22Rv1 (cell line): Measurements from ENCODE around the gene SLC22A13.

Experiments used
- CTCF ChIP-seq: fragments of 450-650 bp; IDR thresholded peaks from 2 replicates; pipeline ENCODE4 v1.5.1; 2017; ENCODE audit warnings: mild to moderate bottlenecking
- ZFX ChIP-seq: fragments of 450-650 bp; IDR thresholded peaks from 2 replicates; pipeline ENCODE4 v1.6.1; 2017; ENCODE audit warnings: antibody characterized with exemption, borderline replicate concordance

DNA sequence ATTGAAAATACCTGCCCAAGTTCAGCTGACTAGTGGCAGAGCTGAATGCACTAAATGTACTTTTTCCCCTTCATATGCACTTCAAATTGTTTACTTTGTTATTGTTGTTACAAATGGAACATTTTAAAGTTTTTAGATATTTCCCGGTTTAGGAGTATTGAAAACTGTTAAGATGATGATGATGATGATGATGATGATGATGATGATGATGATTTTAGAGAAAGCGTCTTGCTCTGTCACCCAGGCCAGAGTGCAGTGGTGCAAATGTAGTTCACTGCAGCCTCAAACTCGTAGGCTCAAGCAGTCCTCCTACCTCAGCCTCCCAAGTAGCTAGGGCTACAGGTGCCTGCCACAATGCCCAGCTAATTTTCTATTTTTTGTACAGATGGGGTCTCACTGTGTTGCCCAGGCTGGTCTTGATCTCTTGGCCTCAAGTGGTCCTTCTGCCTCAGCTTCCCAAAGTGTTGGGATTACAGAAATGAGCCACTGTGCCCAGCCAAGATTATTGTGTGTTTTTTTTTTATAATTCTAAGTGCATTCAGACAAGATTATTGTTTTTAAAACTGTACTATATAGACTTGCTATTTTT, 45.9 kb upstream of the SLC22A13 start:
- TF ChIP-seq CTCF (no peak), ZFX (no peak)
